HG03108 (cell line): ENCODE results near the gene ANP32E.
"Not testable (repeated sequence)": the region's sequence is repeated elsewhere in the genome, so short reads cannot be mapped to it uniquely, and the experiment has no call there.

Experiments
- ATAC-seq: cut with Tn5 transposase; IDR thresholded peaks from one replicate; pipeline ENCODE4 v1.9.1; 2021; ENCODE audit warnings: moderate library complexity; ENCODE audit not compliant: unreplicated experiment

ANP32E gene

DNA sequence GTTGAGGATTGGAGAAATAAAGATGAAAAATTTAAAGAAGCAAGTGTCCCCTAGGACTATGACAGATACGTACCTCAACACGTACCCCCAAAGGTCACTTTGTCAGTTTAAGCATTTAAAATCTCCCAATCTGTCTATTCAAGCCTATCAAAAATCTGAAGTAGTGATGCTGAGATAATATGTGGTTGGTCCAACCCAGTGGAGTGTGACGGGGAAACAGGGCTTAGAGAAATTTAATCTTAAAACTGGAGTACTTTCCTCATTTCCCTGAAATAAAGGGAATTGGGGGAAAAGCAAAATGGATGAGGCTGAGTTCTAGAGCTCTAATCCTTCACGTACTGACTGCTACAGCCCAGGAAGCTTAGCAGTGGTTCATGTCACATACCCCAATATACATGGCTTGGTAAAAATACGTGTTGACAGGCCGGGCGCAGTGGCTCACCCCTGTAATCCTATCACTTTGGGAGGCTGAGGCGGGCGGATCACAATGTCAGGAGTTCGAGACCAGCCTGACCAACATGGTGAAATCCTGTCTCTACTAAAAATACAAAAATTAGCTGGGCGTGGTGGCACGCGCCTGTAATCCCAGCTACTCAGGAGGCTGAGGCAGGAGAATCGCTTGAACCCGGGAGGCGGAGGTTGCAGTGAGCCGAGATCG lies 21.7 kb downstream of the ANP32E start:
- not testable (repeated sequence) for ATAC-seq

DNA sequence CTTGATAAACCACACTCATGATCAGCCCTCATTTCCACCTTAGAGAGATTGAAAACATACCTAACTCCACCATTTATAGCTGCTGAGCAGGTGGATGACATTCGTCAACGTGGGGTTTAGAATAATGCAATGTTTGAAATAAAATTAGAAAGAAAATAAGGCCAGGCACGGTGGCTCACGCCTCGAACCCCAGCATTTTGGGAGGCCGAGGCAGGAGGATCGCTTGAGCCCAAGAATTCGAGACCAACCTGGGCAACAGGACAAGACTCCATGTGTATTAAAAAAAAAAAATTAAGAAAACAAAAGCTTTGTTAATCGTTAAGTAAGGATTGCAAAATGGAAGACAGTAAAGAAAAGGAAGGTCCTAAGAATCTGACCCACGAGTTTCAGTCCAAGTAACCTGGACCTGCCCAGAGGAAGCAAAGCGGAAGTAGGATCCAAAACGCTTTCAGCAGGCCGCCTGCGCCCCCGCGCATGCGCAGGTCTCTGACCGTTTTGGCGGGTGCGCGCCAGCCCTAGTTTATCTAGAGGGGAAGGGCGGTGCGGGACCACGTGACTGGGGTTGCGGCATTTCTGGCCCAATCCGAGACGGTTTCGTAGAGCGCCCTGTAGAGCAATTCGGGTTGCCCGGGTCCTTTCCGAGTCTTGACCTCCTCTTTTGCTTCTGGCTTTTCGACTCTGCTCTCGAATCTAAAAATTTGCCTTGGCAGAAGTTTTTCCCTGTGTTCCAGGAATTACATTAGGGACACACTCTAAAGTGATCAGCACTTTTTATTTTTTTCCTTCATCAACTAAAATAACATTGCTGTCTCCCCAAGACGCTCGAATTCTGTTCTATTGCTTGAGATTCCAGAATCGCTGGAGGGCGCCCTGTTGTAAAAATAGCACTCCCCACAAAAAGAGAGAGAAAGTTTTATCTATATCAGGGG lies 22.5 kb downstream of the ANP32E start:
- peak; percentile 85 for ATAC-seq

DNA sequence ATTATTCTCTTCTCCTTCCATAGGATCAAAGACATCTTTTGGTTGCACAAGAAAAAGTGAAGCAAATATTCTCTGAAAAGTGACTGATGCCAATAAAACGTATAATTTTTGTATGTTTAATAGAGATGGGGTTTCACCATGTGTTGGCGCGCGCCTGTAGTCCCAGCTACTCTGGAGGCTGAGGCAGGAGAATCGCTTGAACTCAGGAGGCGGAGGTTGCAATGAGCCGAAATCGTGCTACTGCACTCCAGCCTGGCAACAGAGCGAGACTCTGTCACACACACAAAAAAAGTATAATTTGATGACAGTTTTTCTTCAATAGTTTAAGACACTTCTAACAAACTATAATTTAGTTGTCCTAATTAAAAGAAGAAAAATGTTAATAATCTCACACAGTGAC lies 23.8 kb downstream of the ANP32E start:
- no peak for ATAC-seq

DNA sequence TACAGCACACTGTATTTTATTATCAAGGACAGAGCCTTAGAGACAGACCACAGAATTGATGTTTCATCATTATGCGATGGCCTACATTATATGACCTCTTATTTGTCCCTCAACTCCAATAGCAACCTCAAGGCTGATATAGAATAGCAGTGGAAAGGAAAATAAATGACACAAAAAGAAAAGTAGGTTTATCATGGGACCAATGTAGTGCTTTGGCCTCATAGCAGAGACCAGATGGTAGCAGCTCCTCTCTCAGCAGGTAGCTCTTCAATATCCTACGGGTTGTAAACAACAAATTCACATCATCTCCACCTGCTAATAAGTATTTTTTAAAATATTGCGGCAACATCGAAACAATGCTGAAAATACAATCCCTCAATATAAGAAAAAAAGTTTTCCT lies 25.2 kb downstream of the ANP32E start:
- no peak for ATAC-seq

DNA sequence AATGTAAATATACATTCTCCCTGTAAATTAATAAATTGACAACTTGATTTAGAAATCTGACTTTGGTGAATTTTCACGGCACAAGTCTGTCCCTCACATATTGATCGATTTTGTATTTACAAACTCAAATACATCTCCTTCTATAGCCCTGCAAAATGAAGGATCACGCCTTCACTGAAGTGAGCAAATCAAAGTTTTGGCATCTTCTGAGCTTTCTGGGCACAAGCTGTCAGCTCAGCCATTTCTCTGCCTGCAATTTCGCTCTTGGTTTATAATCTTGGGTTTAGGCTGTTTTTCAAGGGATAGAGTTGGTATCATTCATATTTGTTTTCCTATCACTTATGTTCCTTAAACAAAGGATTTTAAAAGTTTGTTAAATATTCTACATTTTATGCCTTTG lies 25.8 kb downstream of the ANP32E start:
- ATAC-seq: no peak

DNA sequence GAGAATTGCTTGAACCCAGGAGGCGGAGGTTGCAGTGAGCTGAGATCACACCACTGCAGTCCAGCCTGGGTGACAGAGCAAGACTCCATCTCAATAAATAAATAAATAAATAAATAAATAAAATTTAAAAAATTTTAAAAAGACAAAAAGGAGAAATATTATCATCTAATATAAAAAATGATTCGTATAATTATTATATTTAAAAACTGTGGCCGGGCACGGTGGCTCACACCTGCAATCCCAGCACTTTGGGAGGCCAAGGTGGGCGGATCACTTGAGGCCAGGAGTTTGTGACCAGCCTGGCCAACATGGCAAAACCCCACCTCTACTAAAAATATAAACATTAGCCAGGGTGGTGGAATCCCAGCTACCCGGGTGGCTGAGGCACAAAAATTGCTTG lies 27.5 kb downstream of the ANP32E start:
- not testable (repeated sequence) for ATAC-seq

- no peak for ATAC-seq
Measured at GRCh38 chr1:150207281-150207971, 28.5 kb downstream of the ANP32E start.

- no peak for ATAC-seq
Measured at GRCh38 chr1:150196417-150196816, 39.5 kb downstream of the ANP32E start.

DNA sequence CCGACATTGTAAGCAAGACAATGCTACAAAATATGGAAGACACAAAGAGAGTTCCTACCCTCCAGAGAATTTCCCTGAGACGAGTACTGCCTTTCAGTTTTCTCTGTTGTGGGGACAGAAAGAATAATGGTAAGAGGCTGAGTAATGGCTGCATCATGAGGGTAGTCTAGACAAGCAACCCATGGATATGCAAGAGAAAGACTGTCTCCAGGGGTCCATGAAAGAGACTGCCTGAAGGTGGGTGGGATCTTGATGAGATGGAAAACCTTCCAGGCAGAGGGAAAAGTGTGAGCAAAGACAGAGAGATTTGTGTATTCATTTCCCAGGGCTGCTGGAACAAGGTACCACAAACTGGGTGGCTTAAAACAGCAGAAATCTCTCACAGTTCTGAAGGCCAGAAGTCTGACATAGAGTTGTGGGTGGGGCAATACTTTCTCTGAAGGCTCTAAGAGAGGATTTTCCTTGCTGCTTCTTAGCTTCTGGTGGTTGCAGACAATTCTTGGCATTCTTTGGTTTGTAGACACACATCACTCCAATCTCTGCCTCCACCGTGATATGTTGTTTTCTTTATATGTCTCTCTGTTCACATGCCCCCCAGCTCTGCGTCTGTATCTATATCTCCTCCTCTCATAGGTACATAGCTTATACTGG lies 41.4 kb downstream of the ANP32E start:
- no peak for ATAC-seq

DNA sequence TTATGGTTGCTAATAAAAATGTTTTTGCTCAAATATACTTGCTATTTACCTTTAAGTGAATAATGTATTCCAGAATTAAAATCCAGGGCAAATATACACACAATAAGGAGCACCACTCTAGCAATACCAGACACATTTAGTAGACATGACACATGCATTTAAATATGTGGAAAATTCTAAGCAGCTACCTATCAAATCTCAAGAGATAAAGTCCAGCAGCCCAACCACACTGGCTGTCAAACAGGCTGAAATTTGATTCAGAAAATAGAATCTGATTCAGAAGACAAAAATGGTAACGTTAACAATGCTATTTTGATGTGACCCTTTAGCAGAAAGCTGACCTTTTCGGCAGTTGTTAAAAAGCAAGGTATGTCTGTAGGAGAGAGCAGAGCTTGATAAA lies 43.9 kb downstream of the ANP32E start:
- no peak for ATAC-seq

DNA sequence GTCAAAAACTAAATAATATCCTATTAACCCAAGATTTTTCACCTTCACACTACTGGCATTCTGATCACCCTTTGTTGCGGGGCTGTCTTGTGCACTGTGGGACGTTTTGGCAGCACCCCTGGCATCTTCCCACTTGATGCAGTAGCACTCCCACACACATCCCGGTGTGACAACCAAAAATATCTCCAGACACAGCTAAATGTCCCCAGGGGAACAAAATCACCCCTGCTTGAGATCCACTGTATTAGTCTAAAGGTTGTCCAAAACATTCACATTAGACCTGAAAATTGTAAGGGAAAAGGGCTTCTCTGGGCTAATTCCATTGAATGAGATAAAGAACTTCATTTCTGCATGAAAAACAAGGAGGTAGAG lies 48.4 kb downstream of the ANP32E start:
- ATAC-seq: no peak

GRCh38 chr1:150186789-150187559 lies 48.9 kb downstream of the ANP32E start:
- ATAC-seq: no peak

DNA sequence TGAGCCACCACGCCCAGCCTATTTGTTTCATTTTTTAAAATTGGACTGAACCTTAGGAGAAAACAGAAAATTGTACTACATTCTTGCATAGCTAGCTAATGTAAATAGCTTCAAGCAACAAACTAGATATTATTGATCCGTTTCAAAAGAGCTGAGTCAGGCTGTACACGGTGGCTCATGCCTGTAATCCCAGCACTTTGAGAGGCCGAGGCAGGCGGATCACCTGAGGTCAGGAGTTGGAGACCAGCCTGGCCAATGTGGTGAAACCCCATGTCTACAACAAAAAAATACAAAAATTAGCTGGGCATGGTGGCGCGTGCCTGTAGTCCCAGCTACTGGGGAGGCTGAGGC lies 49.5 kb downstream of the ANP32E start:
- not testable (repeated sequence) for ATAC-seq

DNA sequence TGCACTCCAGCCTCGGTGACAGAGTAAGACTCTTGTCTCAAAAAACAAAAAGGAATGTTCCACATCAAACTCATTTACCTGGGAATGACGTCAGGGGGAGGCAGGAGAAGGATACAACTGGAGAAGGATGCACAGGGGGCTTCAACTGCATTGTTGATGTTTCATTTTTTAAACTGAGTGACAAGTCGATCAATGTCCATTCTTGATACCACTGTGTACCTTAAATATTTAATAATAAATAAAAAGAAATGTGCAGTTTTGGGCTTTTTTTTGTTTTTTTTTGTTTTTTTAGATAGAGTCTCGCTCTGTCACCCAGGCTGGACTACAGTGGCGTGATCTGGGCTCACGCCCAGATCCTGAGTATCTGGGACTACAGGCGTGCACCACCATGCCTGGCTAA lies 50.4 kb downstream of the ANP32E start:
- no peak for ATAC-seq

DNA sequence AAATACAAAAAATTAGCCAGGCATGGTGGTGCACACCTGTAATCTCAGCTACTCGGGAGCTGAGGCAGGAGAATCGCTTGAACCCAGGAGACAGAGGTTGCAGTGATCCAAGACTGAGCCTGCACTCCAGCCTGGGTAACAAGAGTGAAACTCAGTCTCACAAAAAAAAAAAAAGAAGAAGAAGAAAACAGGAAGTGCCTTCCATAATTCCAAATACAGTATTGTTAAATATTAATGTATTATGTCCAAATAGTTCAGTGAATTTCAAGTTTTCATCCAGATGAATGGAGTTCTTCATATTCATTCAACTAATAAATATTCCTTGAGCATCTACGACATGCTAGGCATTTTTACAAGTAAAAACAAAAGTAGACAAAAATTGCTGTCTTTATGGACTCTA lies 52.9 kb downstream of the ANP32E start:
- ATAC-seq: no peak

DNA sequence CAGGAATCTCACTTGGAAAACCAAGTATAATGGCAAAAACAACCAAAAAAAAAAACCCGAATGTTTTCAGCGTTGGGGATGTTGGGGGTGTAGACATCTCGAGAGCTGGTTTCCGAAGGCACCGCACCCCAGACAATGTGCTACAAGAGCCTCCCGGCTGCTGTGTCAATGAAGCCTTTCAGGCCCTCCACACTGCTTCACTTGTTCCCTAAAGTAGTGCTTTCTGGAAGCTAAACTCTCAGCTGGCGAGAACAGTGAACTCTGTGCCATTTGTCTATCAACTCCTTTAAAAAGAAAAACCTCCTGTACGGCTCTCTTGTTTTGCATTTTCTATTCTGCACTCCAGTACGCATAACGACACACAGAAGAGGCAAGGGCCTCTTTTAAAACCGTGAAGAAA lies 53.7 kb downstream of the ANP32E start:
- ATAC-seq: no peak

DNA sequence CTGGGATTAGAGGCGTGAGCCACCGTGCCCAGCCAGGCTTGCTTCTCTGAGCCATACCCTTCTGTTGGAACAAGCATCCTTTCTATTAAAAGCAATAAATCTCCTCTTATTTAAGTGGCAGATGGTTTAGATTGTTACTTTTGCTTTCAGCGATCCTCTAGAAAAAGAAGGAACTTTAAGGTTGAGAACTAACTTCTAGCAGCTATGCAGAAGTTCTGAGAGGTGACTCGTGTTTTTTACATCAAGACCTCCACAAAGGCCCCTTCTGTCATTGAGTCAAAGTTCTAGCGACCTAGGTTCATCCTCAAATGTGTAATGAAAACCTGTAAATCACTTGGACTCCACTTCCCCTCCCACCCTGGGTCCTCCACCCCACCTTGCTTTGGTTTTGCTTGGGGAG lies 55.4 kb downstream of the ANP32E start:
- ATAC-seq: no peak

GRCh38 chr1:150179867-150180266 lies 56.0 kb downstream of the ANP32E start:
- no peak for ATAC-seq

DNA sequence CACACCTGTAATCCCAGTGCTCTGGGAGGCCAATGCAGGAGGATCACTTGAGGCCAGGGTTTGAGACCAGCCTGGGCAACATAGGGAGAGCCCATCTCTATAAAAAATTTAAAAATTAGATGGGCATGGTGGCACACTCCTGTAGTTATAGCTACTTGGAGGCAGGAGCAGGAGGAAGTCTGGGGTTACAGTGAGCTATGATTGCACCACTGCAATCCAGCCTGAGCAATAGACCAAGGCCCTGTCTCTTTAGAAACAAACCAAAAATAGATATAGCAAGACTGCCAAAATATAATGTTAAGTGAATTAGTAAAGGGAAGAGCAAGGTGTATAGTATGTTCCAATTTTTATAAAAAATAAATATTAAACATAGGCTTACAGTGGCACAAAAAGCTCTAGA lies 57.4 kb downstream of the ANP32E start:
- ATAC-seq: no peak

DNA sequence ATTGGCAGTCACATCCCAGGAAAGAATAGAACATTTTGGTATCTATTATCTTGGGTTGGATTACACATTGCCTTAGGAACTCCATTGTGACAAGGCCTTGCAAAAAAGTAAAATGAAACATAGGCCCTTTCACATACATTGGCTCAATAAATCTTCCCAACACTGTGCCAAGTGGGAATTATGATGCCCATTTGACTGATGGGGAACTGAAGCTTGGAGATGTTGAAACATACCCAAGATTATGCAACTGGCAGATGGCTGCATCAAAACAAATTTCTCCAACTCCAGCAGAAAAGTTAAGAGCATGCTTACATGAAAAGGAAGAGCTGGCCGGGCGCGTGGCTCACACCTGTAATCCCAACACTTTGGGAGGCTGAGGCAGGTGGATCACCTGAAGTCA lies 59.3 kb downstream of the ANP32E start:
- no peak for ATAC-seq

- ATAC-seq: no peak
Measured at GRCh38 chr1:150173141-150173585, 62.7 kb downstream of the ANP32E start.
